ENCODE data around the gene PRR13. TPM values are rescaled to one million over a fixed set of nuclear protein-coding genes. Genes with fewer than 3 reads are reported as not detected.
"Not testable (repeated sequence)": the region's sequence is repeated elsewhere in the genome, so short reads cannot be mapped to it uniquely, and the experiment has no call there.

PRR13 gene, protein sequence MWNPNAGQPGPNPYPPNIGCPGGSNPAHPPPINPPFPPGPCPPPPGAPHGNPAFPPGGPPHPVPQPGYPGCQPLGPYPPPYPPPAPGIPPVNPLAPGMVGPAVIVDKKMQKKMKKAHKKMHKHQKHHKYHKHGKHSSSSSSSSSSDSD
- total RNA-seq = 14.2 and 15.8 TPM in 2 replicates

DNA sequence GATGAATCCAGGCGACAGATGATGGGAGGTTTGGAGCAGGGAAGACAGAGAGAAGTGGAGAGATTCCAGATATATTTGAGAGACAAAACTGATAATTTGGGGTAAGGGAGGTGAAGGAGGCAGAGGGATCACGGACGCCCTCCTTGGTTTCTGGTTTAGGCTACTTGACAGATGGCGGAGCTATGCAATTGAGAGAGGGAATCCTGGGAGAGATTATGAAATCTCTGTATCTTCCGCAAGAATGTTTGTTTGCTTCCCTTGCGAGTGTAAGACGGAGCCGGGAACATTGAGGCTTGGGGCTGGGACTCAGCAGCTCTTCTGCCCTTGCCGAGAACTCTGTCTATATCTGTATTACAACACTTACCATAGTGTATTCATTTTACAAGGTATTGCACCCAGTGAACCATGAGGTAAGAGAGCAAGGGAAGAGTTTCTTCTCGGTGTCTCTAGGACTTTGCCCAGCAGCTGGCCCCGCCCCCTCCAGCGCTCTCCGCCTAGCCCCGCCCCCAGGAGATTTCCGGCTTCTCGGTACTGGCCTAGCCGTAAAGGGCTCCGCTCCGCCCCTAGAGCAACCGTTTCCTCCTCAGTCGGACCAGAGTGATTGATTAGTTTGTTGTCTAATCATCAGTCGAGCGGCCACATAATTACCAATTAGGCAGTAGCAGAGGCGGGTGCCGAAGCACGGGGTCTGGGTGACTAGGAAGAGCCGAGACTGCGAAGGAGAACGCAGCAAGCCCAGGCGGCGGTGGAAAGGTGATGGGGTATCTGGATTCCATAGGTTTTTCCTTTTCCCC, at the start of gene PRR13:
Gene PRR13, plus strand, starts transcription at position 695 of the 794 bp plus-strand sequence. CDS start 981 bp downstream, outside the sequence.
- peak; percentile 97 to 99 for DNase-seq (ENCODE audit: low read depth in 2 of 2)

DNA sequence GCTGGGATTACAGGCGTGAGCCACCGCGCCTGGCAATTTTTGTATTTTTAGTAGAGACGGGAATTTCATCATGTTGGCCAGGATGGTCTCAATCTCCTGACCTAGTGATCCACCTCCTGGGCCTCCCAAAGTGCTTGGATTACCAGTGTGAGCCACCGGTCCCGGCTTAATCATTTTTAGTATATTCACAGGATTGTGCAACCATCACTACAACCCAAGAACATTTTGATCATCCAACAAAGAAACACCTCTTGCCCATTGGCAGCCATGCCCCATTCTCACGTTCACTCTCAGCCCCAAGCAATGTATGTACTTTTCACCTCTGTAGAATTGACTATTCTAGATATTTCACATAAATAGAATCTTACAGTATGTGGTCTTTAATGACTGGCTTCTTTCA, 41.6 kb upstream of the PRR13 start:
- no peak for DNase-seq (ENCODE audit: low read depth in 2 of 2)

DNA sequence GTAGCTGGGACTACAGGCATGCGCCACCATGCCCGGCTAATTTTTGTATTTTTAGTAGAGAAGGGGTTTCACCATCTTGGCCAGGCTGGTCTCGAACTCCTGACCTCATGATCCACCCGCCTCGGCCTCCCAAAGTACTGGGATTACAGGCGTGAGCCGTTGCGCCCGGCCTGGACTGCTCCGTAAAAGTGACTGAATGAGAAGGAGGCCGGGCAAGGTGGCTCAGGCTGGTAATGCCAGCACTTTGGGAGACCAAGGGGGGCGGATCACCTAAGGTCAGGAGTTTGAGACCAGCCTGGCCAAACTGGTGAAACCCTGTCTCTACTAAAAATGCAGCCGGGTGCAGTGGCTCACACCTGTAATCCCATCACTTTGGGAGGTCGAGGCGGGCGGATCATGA, 39.2 kb upstream of the PRR13 start:
- DNase-seq (ENCODE audit: low read depth in 2 of 2) = not testable (repeated sequence)

- DNase-seq (ENCODE audit: low read depth in 2 of 2) = no peak
Observed at GRCh38 chr12:53402871-53403270, 38.7 kb upstream of the PRR13 start.

DNA sequence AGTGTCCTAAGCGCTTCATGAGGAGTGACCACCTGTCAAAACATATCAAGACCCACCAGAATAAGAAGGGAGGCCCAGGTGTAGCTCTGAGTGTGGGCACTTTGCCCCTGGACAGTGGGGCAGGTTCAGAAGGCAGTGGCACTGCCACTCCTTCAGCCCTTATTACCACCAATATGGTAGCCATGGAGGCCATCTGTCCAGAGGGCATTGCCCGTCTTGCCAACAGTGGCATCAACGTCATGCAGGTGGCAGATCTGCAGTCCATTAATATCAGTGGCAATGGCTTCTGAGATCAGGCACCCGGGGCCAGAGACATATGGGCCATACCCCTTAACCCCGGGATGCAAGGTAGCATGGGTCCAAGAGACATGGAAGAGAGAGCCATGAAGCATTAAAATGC, 30.6 kb upstream of the PRR13 start:
- no peak for DNase-seq (ENCODE audit: low read depth in 2 of 2)

- no peak for DNase-seq (ENCODE audit: low read depth in 2 of 2)
Observed at GRCh38 chr12:53413485-53414204, 27.9 kb upstream of the PRR13 start.

- DNase-seq (ENCODE audit: low read depth in 2 of 2) = no peak
Observed at GRCh38 chr12:53414756-53415417, 26.6 kb upstream of the PRR13 start.

GRCh38 chr12:53415752-53416389, 25.7 kb upstream of the PRR13 start:
- DNase-seq (ENCODE audit: low read depth in 2 of 2) = not testable (repeated sequence)

DNA sequence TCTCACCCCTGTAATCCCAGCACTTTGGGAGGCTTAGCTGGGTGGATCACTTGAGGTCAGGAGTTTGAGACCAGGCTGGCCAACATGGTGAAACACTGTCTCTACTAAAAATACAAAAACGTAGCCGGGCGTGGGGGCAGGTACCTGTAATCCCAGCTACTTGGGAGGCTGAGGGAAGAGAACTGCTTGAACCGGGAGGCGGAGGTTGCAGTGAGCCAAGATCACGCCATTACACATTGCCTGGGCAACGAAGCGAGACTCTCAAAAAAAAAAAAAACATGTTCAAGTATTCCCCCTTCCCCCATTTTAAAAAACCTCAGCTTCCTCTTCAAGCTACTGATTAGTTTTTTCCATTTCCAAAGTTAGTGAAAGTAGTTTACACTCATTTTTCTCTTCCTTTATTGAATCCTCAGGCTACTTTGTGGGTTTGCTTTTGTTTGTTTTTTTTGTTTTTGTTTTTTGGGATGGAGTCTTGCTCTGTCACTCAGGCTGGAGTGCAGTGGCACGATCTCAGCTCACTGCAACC, 24.2 kb upstream of the PRR13 start:
- not testable (repeated sequence) for DNase-seq (ENCODE audit: low read depth in 2 of 2)

DNA sequence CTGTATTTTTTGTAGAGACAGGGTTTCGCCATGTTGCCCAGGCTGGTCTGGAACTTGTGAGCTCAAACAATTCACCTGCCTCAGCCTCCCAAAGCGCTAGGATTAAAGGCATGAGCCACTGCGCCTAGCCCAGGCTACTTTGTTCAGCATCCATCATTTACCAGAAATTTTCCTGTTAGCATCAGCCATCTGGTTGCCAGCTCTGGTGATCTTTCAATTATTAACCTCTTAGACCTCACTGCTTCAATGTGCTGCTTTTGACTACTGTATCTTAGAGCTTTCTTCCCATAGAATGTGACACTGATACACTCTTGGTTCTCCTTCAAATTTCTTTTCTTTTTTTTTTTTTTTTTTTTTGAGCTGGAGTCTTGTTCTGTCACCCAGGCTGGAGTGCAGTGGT, 23.3 kb upstream of the PRR13 start:
- DNase-seq (ENCODE audit: low read depth in 2 of 2) = no peak

- DNase-seq (ENCODE audit: low read depth in 2 of 2) = no peak
Observed at GRCh38 chr12:53419756-53420155, 21.8 kb upstream of the PRR13 start.

- not testable (repeated sequence) for DNase-seq (ENCODE audit: low read depth in 2 of 2)
Observed at GRCh38 chr12:53422247-53422646, 19.3 kb upstream of the PRR13 start.

DNA sequence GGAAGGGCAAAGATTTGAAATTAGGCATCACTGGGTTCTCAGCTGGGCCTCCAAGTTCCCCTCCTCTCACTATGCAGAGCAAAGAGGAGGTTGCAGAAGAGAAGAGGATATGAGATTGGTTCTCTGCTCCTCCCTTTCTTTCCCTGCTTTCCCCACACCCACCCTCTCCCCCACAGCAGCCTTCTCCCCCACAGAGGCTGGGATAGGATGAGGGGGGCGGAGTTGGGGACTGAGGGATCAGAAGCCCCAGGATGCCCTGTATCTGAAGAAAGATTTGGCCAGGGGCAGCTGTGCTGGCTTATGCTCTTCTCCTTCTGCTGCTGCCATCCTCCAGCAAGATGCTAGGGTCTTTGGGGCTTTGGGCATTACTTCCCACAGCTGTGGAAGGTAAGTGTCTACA, 17.9 kb upstream of the PRR13 start, which contains the start of gene AMHR2:
Gene AMHR2, plus strand, starts transcription at position 259 of the 400 bp plus-strand sequence. Its CDS starts 80 bp downstream, at position 339.
- no peak for DNase-seq (ENCODE audit: low read depth in 2 of 2)

DNA sequence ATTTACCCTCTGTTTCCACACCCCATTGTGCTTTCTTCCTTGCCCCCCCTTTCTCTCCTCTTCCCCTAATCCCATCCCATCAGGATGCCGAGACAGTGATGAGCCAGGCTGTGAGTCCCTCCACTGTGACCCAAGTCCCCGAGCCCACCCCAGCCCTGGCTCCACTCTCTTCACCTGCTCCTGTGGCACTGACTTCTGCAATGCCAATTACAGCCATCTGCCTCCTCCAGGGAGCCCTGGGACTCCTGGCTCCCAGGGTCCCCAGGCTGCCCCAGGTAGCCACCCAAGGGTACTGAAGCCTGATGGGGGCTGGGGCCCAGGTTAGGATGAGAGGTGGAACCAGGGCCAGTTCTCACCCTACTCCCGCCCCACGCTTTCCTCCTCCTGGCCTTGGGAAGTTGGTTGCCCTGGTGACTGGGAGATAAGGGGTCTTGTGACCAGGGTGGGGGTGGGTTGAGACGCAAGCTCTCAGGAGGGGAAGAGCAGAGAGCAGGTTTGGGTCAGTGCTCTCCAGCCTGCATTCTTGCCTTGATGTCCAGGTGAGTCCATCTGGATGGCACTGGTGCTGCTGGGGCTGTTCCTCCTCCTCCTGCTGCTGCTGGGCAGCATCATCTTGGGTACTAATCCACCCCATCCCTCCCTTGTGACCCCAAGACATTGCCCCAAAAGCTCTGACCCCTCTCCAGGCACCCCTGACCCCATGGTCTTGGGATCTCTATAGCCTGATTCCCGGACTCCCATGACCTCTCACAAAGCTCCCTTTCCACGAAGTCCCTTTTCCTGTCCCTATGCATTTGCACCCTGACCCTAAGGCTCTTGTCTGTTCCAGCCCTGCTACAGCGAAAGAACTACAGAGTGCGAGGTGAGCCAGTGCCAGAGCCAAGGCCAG, 16.7 kb upstream of the PRR13 start:
- DNase-seq (ENCODE audit: low read depth in 2 of 2) = no peak

- DNase-seq (ENCODE audit: low read depth in 2 of 2) = no peak
Observed at GRCh38 chr12:53425515-53426150, 15.9 kb upstream of the PRR13 start.

- no peak for DNase-seq (ENCODE audit: low read depth in 2 of 2)
Observed at GRCh38 chr12:53427905-53428594, 13.5 kb upstream of the PRR13 start.

GRCh38 chr12:53428741-53429140, 12.8 kb upstream of the PRR13 start:
- DNase-seq (ENCODE audit: low read depth in 2 of 2) = no peak

DNA sequence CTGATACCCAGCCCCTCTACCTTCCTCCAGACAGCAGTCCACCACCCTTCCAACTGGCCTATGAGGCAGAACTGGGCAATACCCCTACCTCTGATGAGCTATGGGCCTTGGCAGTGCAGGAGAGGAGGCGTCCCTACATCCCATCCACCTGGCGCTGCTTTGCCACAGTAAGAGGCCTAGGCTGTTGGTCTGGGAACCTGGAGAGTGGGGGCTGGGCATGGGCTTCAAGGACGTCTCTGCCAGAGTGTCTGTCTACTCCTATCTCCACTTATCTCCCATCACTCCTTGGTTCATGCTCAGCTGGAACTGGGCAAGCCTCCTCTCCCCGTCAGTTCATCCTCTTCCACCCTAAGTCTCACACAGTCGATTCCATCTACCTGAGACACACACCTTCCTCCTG, 11.4 kb upstream of the PRR13 start:
- DNase-seq (ENCODE audit: low read depth in 2 of 2) = no peak

- DNase-seq (ENCODE audit: low read depth in 2 of 2) = no peak
Observed at GRCh38 chr12:53431187-53431586, 10.3 kb upstream of the PRR13 start.
